ENCODE results near the gene MYH10.

The MYH10 gene

GRCh38 chr17:8500609-8501008 lies 129.9 kb downstream of the MYH10 start:
- Histone ChIP-seq H3K4me3 (ENCODE audit: low read depth, low read length) (no peak overlapping the region), H3K4me1 (ENCODE audit: control insufficient read depth, insufficient read depth, low read length) (no peaks in the 10 kb centered on the region), H3K27ac (ENCODE audit: extremely low read depth, low read depth, low read length) (no peak overlapping the region), H3K36me3 (ENCODE audit: control insufficient read depth in 2 of 2, insufficient read depth in 1 of 2, low read length in 2 of 2) (peaks cover 70 to 92% of the 10 kb centered on the region in 2 experiments), H3K9me3 (ENCODE audit: control insufficient read depth, insufficient read depth, low read depth, low read length) (no peaks in the 10 kb centered on the region)
- POLR2A ChIA-PET, result no interaction called here
- TF ChIP-seq OVOL3 (tag by site-specific recombination; IDR thresholded peaks at IDR 0.05) (no peak), ZIC2 (tag by site-specific recombination; IDR thresholded peaks at IDR 0.05) (no peak), ZNF621 (tag by site-specific recombination; IDR thresholded peaks at IDR 0.05) (no peak), ZNF133 (tag by site-specific recombination; IDR thresholded peaks at IDR 0.05) (no peak), ZNF549 (tag by site-specific recombination; IDR thresholded peaks at IDR 0.05) (no peak), BCL11B (tag by site-specific recombination; IDR thresholded peaks at IDR 0.05; ENCODE audit: low read depth) (no peak), ZNF10 (tag by site-specific recombination; IDR thresholded peaks at IDR 0.05) (no peak), ZNF473 (tag by site-specific recombination; IDR thresholded peaks at IDR 0.05) (no peak), ZNF175 (tag by site-specific recombination; IDR thresholded peaks at IDR 0.05) (no peak)
- CTCF ChIA-PET, result interaction anchor here (1.8 kb wide), 1 partner anchor 246 kb away, joined by 4 read pairs; no protein-coding TSS in a partner anchor

- TF ChIP-seq ZNF221 (tag by site-specific recombination; IDR thresholded peaks at IDR 0.05; ENCODE audit: borderline replicate concordance) (no peak), ZNF248 (tag by site-specific recombination; IDR thresholded peaks at IDR 0.05) (no peak)
- Histone ChIP-seq H3K9me3 (ENCODE audit: control insufficient read depth, insufficient read depth, low read depth, low read length) (no peaks in the 10 kb centered on the region), H3K4me1 (ENCODE audit: control insufficient read depth, insufficient read depth, low read length) (no peaks in the 10 kb centered on the region), H3K27ac (ENCODE audit: extremely low read depth, low read depth, low read length) (no peak overlapping the region), H3K36me3 (ENCODE audit: control insufficient read depth in 2 of 2, insufficient read depth in 1 of 2, low read length in 2 of 2) (peaks cover 65 to 92% of the 10 kb centered on the region in 2 experiments), H3K4me3 (ENCODE audit: low read depth, low read length) (no peak overlapping the region)
- ChIA-PET CTCF (no interaction called here), POLR2A (no interaction called here)
Measured at GRCh38 chr17:8499614-8500013, 130.9 kb downstream of the MYH10 start.

GRCh38 chr17:8499171-8499570 lies 131.4 kb downstream of the MYH10 start:
- ChIA-PET POLR2A (no interaction called here), CTCF (no interaction called here)
- no peaks in the 10 kb centered on the region for H3K9me3 ChIP-seq (ENCODE audit: control insufficient read depth, insufficient read depth, low read depth, low read length)
- H3K4me3 ChIP-seq (ENCODE audit: low read depth, low read length), result no peak overlapping the region
- TF ChIP-seq ZNF362 (tag by site-specific recombination; IDR thresholded peaks at IDR 0.05) (no peak), KLF7 (tag by site-specific recombination; IDR thresholded peaks at IDR 0.05; ENCODE audit: borderline replicate concordance) (no peak), ZNF624 (tag by site-specific recombination; IDR thresholded peaks at IDR 0.05) (no peak), ZNF776 (tag by site-specific recombination; IDR thresholded peaks at IDR 0.05; ENCODE audit: borderline replicate concordance) (no peak), ZBTB10 (tag by site-specific recombination; IDR thresholded peaks at IDR 0.05) (no peak), ZNF610 (tag by site-specific recombination; IDR thresholded peaks at IDR 0.05; ENCODE audit: borderline replicate concordance) (no peak), ZSCAN18 (tag by site-specific recombination; IDR thresholded peaks at IDR 0.05) (no peak), ZNF530 (tag by site-specific recombination; IDR thresholded peaks at IDR 0.05; ENCODE audit: low read depth) (no peak), ZNF510 (tag by site-specific recombination; IDR thresholded peaks at IDR 0.05; ENCODE audit: insufficient replicate concordance) (no peak), ZNF114 (tag by site-specific recombination; IDR thresholded peaks at IDR 0.05) (no peak), ZNF529 (tag by site-specific recombination; IDR thresholded peaks at IDR 0.05; ENCODE audit: insufficient replicate concordance) (no peak), ZNF202 (tag by site-specific recombination; IDR thresholded peaks at IDR 0.05; ENCODE audit: borderline replicate concordance) (no peak), ZNF747 (tag by site-specific recombination; IDR thresholded peaks at IDR 0.05) (no peak), ZNF558 (tag by site-specific recombination; IDR thresholded peaks at IDR 0.05) (no peak), ZNF221 (tag by site-specific recombination; IDR thresholded peaks at IDR 0.05; ENCODE audit: borderline replicate concordance) (no peak), FEZF1 (tag by site-specific recombination; IDR thresholded peaks at IDR 0.05) (no peak), ZNF239 (tag by site-specific recombination; IDR thresholded peaks at IDR 0.05) (no peak), ZNF335 (tag by site-specific recombination; conservative IDR thresholded peaks at IDR 0.05) (no peak)
- H3K36me3 ChIP-seq (ENCODE audit: control insufficient read depth in 2 of 2, insufficient read depth in 1 of 2, low read length in 2 of 2), result peaks cover 61 to 92% of the 10 kb centered on the region in 2 experiments
- H3K4me1 ChIP-seq (ENCODE audit: control insufficient read depth, insufficient read depth, low read length), result no peaks in the 10 kb centered on the region
- no peak overlapping the region for H3K27ac ChIP-seq (ENCODE audit: extremely low read depth, low read depth, low read length)
